WERI-Rb-1 (cell line): ENCODE data around the gene RAE1.
A peak's percentile ranks its signal among the peaks of the same experiment; 100 is the strongest.

Experiments
- DNase-seq: peaks from one replicate; pipeline ENCODE4 v3.0.0-alpha.2; 2020
- H3K27ac ChIP-seq: fragments of 250-450 bp; sonication (Bioruptor Pico); 2 replicates; pipeline ENCODE4 v1.5.1; 2020; ENCODE audit warnings: mild to moderate bottlenecking, moderate library complexity
- H3K27me3 ChIP-seq: fragments of 250-450 bp; sonication (Bioruptor Pico); 2 replicates; pipeline ENCODE4 v1.5.1; 2021; ENCODE audit warnings: mild to moderate bottlenecking, low read depth, moderate library complexity; ENCODE audit not compliant: insufficient read depth, severe bottlenecking
- H3K36me3 ChIP-seq: fragments of 250-450 bp; sonication (Bioruptor Pico); 2 replicates; pipeline ENCODE4 v1.5.1; 2020; ENCODE audit warnings: mild to moderate bottlenecking, moderate library complexity
- H3K4me3 ChIP-seq: 2 replicates; pipeline ENCODE4 v1.5.1; 2011; ENCODE audit warnings: low read depth, mild to moderate bottlenecking, control low read depth, low read length
- H3K9me3 ChIP-seq: fragments of 250-450 bp; sonication (Bioruptor Pico); 2 replicates; pipeline ENCODE4 v1.5.1; 2021; ENCODE audit warnings: mild to moderate bottlenecking, moderate library complexity; ENCODE audit not compliant: severe bottlenecking
- TF ChIP-seq, protein P1 (sequence below): IDR thresholded peaks from 2 replicates; pipeline ENCODE4 v1.5.1; 2011; ENCODE audit warnings: low read depth, mild to moderate bottlenecking, control low read depth, inconsistent platforms, low read length

The RAE1 gene

GRCh38 chr20:57323034-57323433 lies 28.0 kb upstream of the RAE1 start:
- peaks cover 3% of the 10 kb centered on the region for H3K27me3 ChIP-seq
- 0 out of 2 replicates have a peak overlapping the region, but pooled peaks have one; percentile 10 for H3K27ac ChIP-seq
- no peaks in the 10 kb centered on the region for H3K36me3 ChIP-seq
- TF ChIP-seq, protein P1, sequence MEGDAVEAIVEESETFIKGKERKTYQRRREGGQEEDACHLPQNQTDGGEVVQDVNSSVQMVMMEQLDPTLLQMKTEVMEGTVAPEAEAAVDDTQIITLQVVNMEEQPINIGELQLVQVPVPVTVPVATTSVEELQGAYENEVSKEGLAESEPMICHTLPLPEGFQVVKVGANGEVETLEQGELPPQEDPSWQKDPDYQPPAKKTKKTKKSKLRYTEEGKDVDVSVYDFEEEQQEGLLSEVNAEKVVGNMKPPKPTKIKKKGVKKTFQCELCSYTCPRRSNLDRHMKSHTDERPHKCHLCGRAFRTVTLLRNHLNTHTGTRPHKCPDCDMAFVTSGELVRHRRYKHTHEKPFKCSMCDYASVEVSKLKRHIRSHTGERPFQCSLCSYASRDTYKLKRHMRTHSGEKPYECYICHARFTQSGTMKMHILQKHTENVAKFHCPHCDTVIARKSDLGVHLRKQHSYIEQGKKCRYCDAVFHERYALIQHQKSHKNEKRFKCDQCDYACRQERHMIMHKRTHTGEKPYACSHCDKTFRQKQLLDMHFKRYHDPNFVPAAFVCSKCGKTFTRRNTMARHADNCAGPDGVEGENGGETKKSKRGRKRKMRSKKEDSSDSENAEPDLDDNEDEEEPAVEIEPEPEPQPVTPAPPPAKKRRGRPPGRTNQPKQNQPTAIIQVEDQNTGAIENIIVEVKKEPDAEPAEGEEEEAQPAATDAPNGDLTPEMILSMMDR = no peak
- no peaks in the 10 kb centered on the region for H3K9me3 ChIP-seq
- peak; percentile 83 for DNase-seq
- H3K4me3 ChIP-seq = no peak overlapping the region

GRCh38 chr20:57325632-57326356 lies 25.3 kb upstream of the RAE1 start:
- DNase-seq = no peak
- peaks cover 3% of the 10 kb centered on the region for H3K27me3 ChIP-seq
- H3K9me3 ChIP-seq = no peaks in the 10 kb centered on the region
- H3K27ac ChIP-seq = no peak overlapping the region
- H3K36me3 ChIP-seq = no peaks in the 10 kb centered on the region
- TF ChIP-seq, protein P1 = no peak
- no peak overlapping the region for H3K4me3 ChIP-seq

GRCh38 chr20:57326667-57327455 lies 24.2 kb upstream of the RAE1 start:
- no peak overlapping the region for H3K4me3 ChIP-seq
- no peak for DNase-seq
- H3K27ac ChIP-seq = no peak overlapping the region
- TF ChIP-seq, protein P1 = no peak
- no peaks in the 10 kb centered on the region for H3K9me3 ChIP-seq
- peaks cover 2% of the 10 kb centered on the region for H3K27me3 ChIP-seq
- H3K36me3 ChIP-seq = no peaks in the 10 kb centered on the region

DNA sequence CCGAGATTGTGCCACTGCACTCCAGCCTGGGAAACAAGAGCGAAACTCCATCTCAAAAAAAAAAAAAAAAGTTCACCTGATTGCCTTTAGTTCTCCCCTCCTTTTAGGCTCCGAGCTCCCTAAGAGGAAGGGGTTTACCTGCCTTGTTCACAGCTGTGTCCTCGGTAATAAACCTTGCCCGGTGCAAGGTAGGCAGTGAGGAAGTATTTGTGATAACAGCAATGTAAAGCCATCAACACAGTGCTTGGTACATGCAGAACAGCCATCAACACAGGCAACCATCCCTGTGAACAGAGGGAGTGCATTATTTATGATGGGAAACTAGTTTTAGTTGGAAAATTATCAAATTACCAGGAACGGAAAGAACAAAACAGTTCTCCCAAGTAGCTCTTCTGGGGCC lies 23.2 kb upstream of the RAE1 start:
- H3K9me3 ChIP-seq = no peaks in the 10 kb centered on the region
- TF ChIP-seq, protein P1 = no peak
- H3K36me3 ChIP-seq = no peaks in the 10 kb centered on the region
- H3K27me3 ChIP-seq = peaks cover 10% of the 10 kb centered on the region
- H3K27ac ChIP-seq = no peak overlapping the region
- DNase-seq = no peak
- no peak overlapping the region for H3K4me3 ChIP-seq

GRCh38 chr20:57329608-57330221 lies 21.3 kb upstream of the RAE1 start, which contains the start of gene SPO11:
Gene SPO11, plus strand, starts transcription at chr20:57329803. Its CDS starts 65 bp downstream, at chr20:57329868.
- peaks cover 13% of the 10 kb centered on the region for H3K27me3 ChIP-seq

More at GRCh38 chr20:57329608-57330221, 21.3 kb upstream of the RAE1 start, which contains the start of gene SPO11:
- Histone ChIP-seq H3K36me3 (no peaks in the 10 kb centered on the region), H3K9me3 (no peaks in the 10 kb centered on the region), H3K27ac (no peak within 1 kb of the TSS), H3K4me3 (no peak within 1 kb of the TSS)
- peak; percentile 19 for DNase-seq
- TF ChIP-seq, protein P1 = peak; percentile 73
